Measurements from ENCODE around the gene EEFSEC. TPM values are rescaled to one million over a fixed set of nuclear protein-coding genes. Genes with fewer than 3 reads are reported as not detected.
A peak's percentile ranks its signal among the peaks of the same experiment; 100 is the strongest.

The EEFSEC gene
- total and polyA plus RNA-seq, 2 of the 8 experiments (the other 6 are each of a cell fraction or from before 2014, with no cell fraction given) = 13.1 to 19.8 TPM

DNA sequence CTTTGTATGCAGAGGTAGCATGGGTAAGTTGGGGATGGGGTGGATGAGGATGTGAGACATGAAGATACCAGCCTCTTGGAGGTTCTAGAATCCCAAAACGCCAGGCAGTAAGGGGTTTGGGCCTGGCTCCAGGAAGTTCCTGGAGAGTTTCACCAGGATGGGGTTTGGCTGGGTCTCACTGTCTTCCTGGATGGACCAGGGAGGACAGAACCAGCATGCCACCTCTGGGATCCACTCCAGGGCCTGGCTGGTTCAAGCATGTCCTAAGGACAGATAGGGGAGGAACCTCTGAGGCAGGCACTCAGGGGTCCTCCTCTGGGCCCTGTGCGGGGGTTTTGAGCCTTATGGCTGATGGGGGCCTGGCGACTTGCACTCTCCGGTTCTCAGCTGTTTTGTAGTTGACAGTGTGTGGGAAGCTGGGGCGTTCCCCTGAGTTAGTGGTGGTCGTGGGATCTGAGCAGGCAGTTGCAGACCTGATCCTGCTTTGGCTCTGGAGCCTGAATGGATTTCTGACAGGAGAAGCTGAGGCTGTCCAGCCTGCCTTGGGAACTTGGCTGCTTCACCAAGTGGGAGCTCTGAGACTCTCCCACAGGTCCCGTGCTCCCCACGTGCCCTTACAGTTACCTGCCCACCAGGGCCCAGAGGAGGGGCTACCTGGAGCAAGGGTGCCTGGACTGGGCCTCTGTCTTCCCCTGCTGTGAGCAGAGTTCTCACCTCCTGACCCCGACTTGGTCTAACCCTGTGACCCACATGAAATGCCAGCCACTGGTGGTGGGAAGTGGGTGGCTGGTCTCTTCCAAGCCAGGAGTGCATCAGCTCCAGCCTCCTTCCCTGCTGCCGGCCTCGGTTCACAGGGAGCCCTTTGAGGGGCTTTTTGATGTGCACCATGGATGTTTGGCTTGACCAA is 128.4 kb downstream of the EEFSEC start:
- no peaks in the 10 kb centered on the region for H3K36me3 ChIP-seq (ENCODE audit: control insufficient read depth in 2 of 4, insufficient read depth in 4 of 4, low read length in 3 of 4)
- no peak overlapping the region for H3K9ac ChIP-seq (replicated peaks in 1 of 4; ENCODE audit: extremely low read depth in 1 of 4, low read depth in 3 of 4, low read length in 3 of 4)
- peak overlapping the region; percentile 39; the same call in 1 of the 2 replicates for H4K8ac ChIP-seq (ENCODE audit: extremely low read depth, insufficient read depth, low read length)
- H3K9me3 ChIP-seq (ENCODE audit: insufficient read depth in 2 of 2, low read depth in 1 of 2, low read length in 1 of 2) = no peaks in the 10 kb centered on the region
- H3K23me2 ChIP-seq (ENCODE audit: low read depth, low read length) = no peaks in the 10 kb centered on the region
- H3K79me2 ChIP-seq (ENCODE audit: control insufficient read depth in 1 of 2, insufficient read depth in 2 of 2, low read length in 2 of 2) = no peaks in the 10 kb centered on the region
- peak overlapping the region; percentile 55 to 62; a peak in 3 of 4 replicates for H3K4me2 ChIP-seq (ENCODE audit: insufficient read depth in 1 of 2, low read depth in 2 of 2, low read length in 2 of 2)
- peak overlapping the region; percentile 91 for H2BK20ac ChIP-seq (ENCODE audit: low read length)
- no peaks in the 10 kb centered on the region for H3K79me1 ChIP-seq (ENCODE audit: low read depth, low read length)
- H3K23ac ChIP-seq (ENCODE audit: insufficient read length) = no peak overlapping the region
- no peaks in the 10 kb centered on the region for H4K20me1 ChIP-seq (replicated peaks in 1 of 2; ENCODE audit: control insufficient read depth in 1 of 2, insufficient read depth in 2 of 2, low read length in 2 of 2)
- H3K4me1 ChIP-seq (replicated peaks in 1 of 4; ENCODE audit: control insufficient read depth in 3 of 4, insufficient read depth in 4 of 4, low read length in 3 of 4) = peaks cover 32 to 64% (median 40%) of the 10 kb centered on the region in 4 experiments
- peak overlapping the region; percentile 94; the same call in 1 of the 2 replicates for H2BK12ac ChIP-seq (ENCODE audit: low read depth, low read length)
- peak overlapping the region; percentile 56 for H3K18ac ChIP-seq (ENCODE audit: extremely low read depth, low read length)
- peak overlapping the region; percentile 24 for H3K4ac ChIP-seq (replicated peaks; ENCODE audit: insufficient read length, low read depth, low read length)
- H3K14ac ChIP-seq (ENCODE audit: insufficient read length) = no peak overlapping the region
- H2AFZ ChIP-seq (ENCODE audit: low read length) = no peak overlapping the region
- FAIRE-seq = no peak
- 79% methylated on average over 11 of the region's 11 CpGs; no CpG with 5 or more reads in 1 of the 2 experiments for WGBS, 2 experiments (ENCODE audit: extremely low coverage in 1 of 2, insufficient coverage in 1 of 2, insufficient read length in 1 of 2, insufficient replicate concordance in 2 of 2, low coverage in 1 of 2, low lambda C conversion rate in 2 of 2, missing lambda C conversion rate in 1 of 2)
- no peak overlapping the region for H3K56ac ChIP-seq (replicated peaks; ENCODE audit: insufficient read length, low read depth, low read length)
- H4K5ac ChIP-seq (ENCODE audit: insufficient read length, low read depth, low read length) = no peak overlapping the region
- DNase-seq (ENCODE audit: low read depth in 1 of 2, low spot score in 2 of 2) = peak in 1 of 2 experiments; percentile 46
- peak overlapping the region; percentile 36 for H2BK15ac ChIP-seq (ENCODE audit: low read length)
- H4K91ac ChIP-seq (replicated peaks; ENCODE audit: insufficient read length, low read length) = peak overlapping the region; percentile 91
- peak overlapping the region; percentile 33; the same call in 1 of the 2 replicates for H2AK5ac ChIP-seq (ENCODE audit: low read depth, low read length)
- ChIA-PET POLR2A (ENCODE audit: partially characterized antibody) (interaction anchor here (1.2 kb wide), 1 partner anchor 9 kb away, joined by 3 read pairs; no protein-coding TSS in a partner anchor), CTCF (ENCODE audit: partially characterized antibody) (interaction anchor here (0.8 to 3.5 kb wide), 5 partner anchors 11 to 56 kb away, joined by 3 to 17 read pairs (median 7); no protein-coding TSS in a partner anchor)
- H2BK5ac ChIP-seq (ENCODE audit: low read depth, low read length) = peak overlapping the region; percentile 53; the same call in 1 of the 2 replicates
- H2BK120ac ChIP-seq (replicated peaks; ENCODE audit: low read depth, low read length) = peak overlapping the region; percentile 71
- H3K27me3 ChIP-seq (replicated peaks in 1 of 4; ENCODE audit: control insufficient read depth in 3 of 4, extremely low read depth in 1 of 4, insufficient read depth in 3 of 4, low read length in 3 of 4) = peaks cover 0 to 12% (median 7%) of the 10 kb centered on the region in 4 experiments; a peak in 3 of 7 replicates
- no peak overlapping the region for H3K4me3 ChIP-seq (ENCODE audit: extremely low read depth in 1 of 4, insufficient read depth in 2 of 4, low read depth in 3 of 4, low read length in 4 of 4)
- TF ChIP-seq NRF1 (IDR thresholded peaks at IDR 0.05; ENCODE audit: low read depth, low read length) (no peak), CTBP2 (IDR thresholded peaks at IDR 0.05; ENCODE audit: borderline replicate concordance, insufficient read depth, insufficient read length, low read length) (no peak)
- no peak overlapping the region for H3K27ac ChIP-seq (ENCODE audit: low read depth, low read length)
